ENCODE results near the gene PTF1A. TPM values are rescaled to one million over a fixed set of nuclear protein-coding genes. Genes with fewer than 3 reads are reported as not detected.

The PTF1A gene
- total RNA-seq, 1 donor from 2014 or later, result not detected

- H3K4me1 Mint-ChIP-seq, result peaks cover 32% of the 10 kb centered on the region
These were observed 7.8 kb downstream of the PTF1A start for GRCh38 chr10:23199768-23200511.

GRCh38 chr10:23200586-23200985, 8.5 kb downstream of the PTF1A start:
- Histone ChIP-seq H3K27ac (no peak overlapping the region), H3K9me3 (ENCODE audit: low read depth) (no peaks in the 10 kb centered on the region), H3F3A (ENCODE audit: low read depth) (peaks cover 48% of the 10 kb centered on the region), H3K79me2 (ENCODE audit: low read depth) (no peaks in the 10 kb centered on the region), H3K4me3 (no peak overlapping the region), H3K4me1 (peaks cover 38% of the 10 kb centered on the region), H2AFZ (replicated peaks) (no peak overlapping the region), H3K36me3 (no peaks in the 10 kb centered on the region), H3K9ac (no peak overlapping the region), H4K20me1 (ENCODE audit: low read depth) (peaks cover 91% of the 10 kb centered on the region), H3K4me2 (no peak overlapping the region), H3K27me3 (peaks cover 100% of the 10 kb centered on the region)
- Mint-ChIP-seq H3K4me1 (peaks cover 34% of the 10 kb centered on the region), H3K9me3 (peaks cover 1% of the 10 kb centered on the region), H3K27me3 (ENCODE audit: insufficient read depth, low read depth) (peaks cover 87% of the 10 kb centered on the region), H3K4me3 (no peak overlapping the region), H3K36me3 (no peaks in the 10 kb centered on the region), H3K27ac (no peak overlapping the region)
- no peak for TF ChIP-seq EZH2 (IDR thresholded peaks at IDR 0.05)
- TF ChIP-seq, protein P1, sequence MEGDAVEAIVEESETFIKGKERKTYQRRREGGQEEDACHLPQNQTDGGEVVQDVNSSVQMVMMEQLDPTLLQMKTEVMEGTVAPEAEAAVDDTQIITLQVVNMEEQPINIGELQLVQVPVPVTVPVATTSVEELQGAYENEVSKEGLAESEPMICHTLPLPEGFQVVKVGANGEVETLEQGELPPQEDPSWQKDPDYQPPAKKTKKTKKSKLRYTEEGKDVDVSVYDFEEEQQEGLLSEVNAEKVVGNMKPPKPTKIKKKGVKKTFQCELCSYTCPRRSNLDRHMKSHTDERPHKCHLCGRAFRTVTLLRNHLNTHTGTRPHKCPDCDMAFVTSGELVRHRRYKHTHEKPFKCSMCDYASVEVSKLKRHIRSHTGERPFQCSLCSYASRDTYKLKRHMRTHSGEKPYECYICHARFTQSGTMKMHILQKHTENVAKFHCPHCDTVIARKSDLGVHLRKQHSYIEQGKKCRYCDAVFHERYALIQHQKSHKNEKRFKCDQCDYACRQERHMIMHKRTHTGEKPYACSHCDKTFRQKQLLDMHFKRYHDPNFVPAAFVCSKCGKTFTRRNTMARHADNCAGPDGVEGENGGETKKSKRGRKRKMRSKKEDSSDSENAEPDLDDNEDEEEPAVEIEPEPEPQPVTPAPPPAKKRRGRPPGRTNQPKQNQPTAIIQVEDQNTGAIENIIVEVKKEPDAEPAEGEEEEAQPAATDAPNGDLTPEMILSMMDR (IDR thresholded peaks at IDR 0.05), result no peak
- TF ChIP-seq EZH2phosphoT487 (IDR thresholded peaks at IDR 0.05), result no peak
- DNase-seq (ENCODE audit: low spot score), result peak; percentile 5

More at GRCh38 chr10:23199768-23200511, 7.8 kb downstream of the PTF1A start:
- Mint-ChIP-seq H3K4me3 (no peak overlapping the region), H3K9me3 (peaks cover 1% of the 10 kb centered on the region), H3K36me3 (no peaks in the 10 kb centered on the region), H3K27me3 (ENCODE audit: insufficient read depth, low read depth) (peaks cover 92% of the 10 kb centered on the region), H3K27ac (no peak overlapping the region)
- Histone ChIP-seq H3K27ac (no peak overlapping the region), H3K27me3 (peaks cover 100% of the 10 kb centered on the region), H3K79me2 (ENCODE audit: low read depth) (no peaks in the 10 kb centered on the region), H3F3A (ENCODE audit: low read depth) (peaks cover 48% of the 10 kb centered on the region), H3K4me1 (peaks cover 45% of the 10 kb centered on the region), H3K9ac (no peak overlapping the region), H3K4me2 (peak overlapping the region; percentile 93), H4K20me1 (ENCODE audit: low read depth) (peaks cover 98% of the 10 kb centered on the region), H3K36me3 (no peaks in the 10 kb centered on the region), H3K4me3 (peak overlapping the region; percentile 57), H2AFZ (replicated peaks) (no peak overlapping the region), H3K9me3 (ENCODE audit: low read depth) (no peaks in the 10 kb centered on the region)
- DNase-seq (ENCODE audit: low spot score), result peak; percentile 76
- TF ChIP-seq EZH2 (IDR thresholded peaks at IDR 0.05), result peak; percentile 68
- peak; percentile 27 for TF ChIP-seq EZH2phosphoT487 (IDR thresholded peaks at IDR 0.05)
- TF ChIP-seq, protein P1 (IDR thresholded peaks at IDR 0.05), result no peak

DNA sequence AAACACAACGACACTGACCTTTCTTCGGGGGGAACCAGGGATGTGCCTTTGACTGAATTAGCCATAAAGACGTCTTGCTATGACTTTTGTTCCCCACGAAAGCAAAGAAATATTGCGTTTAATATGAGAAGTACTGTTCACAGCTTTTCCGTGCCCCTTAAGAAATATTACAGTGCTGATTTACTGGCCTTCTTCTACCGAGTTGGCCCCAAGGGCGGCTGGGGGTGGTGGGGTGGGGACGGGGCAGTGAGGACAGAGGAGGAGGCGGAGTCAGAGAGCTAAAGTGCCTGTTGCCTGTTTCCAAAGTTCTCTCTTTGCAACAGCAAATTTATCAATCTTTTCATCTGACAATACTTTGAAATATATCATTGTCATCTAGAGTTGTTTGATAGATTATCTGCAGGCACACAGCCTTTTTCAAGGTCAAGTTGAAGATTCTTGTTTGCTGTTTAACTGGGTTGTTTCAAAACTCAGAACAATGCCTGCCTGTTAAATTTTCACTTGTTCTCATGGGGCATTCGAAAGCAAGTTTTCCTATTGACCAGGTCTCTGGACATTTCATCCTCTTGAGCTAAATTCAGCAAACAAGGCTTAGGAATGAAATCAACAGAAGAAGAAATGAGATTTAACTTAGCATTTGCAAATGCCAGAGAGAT, 9.0 kb downstream of the PTF1A start:
- Histone ChIP-seq H3K27me3 (peaks cover 100% of the 10 kb centered on the region), H3K9ac (no peak overlapping the region), H4K20me1 (ENCODE audit: low read depth) (peaks cover 86% of the 10 kb centered on the region), H3K4me1 (peaks cover 35% of the 10 kb centered on the region), H2AFZ (replicated peaks) (no peak overlapping the region), H3K79me2 (ENCODE audit: low read depth) (no peaks in the 10 kb centered on the region), H3K9me3 (ENCODE audit: low read depth) (no peaks in the 10 kb centered on the region), H3F3A (ENCODE audit: low read depth) (peaks cover 48% of the 10 kb centered on the region), H3K4me3 (no peak overlapping the region), H3K4me2 (no peak overlapping the region), H3K27ac (no peak overlapping the region), H3K36me3 (no peaks in the 10 kb centered on the region)
- H3K27ac Mint-ChIP-seq, result no peak overlapping the region
- H3K4me3 Mint-ChIP-seq, result no peak overlapping the region
- no peaks in the 10 kb centered on the region for H3K36me3 Mint-ChIP-seq
- peaks cover 1% of the 10 kb centered on the region for H3K9me3 Mint-ChIP-seq
- peaks cover 32% of the 10 kb centered on the region for H3K4me1 Mint-ChIP-seq
- peaks cover 82% of the 10 kb centered on the region for H3K27me3 Mint-ChIP-seq (ENCODE audit: insufficient read depth, low read depth)
- peak; percentile 13 for DNase-seq (ENCODE audit: low spot score)
- TF ChIP-seq EZH2 (IDR thresholded peaks at IDR 0.05) (no peak), EZH2phosphoT487 (IDR thresholded peaks at IDR 0.05) (no peak)
- TF ChIP-seq, protein P1 (IDR thresholded peaks at IDR 0.05), result no peak
